ENCODE results near the gene SRL.

GRCh38 chr16:4192206-4192605, 49.7 kb downstream of the SRL start:
- no peak for TF ChIP-seq CSDC2 (CRISPR knock-in tag; IDR thresholded peaks at IDR 0.05)
- no peak for TF ChIP-seq PATZ1 (CRISPR knock-in tag; IDR thresholded peaks at IDR 0.05; ENCODE audit: borderline replicate concordance)
- TF ChIP-seq ARNTL (CRISPR knock-in tag; IDR thresholded peaks at IDR 0.05; ENCODE audit: borderline replicate concordance, low read depth) = no peak
- no peak for TF ChIP-seq BACH2 (CRISPR knock-in tag; IDR thresholded peaks at IDR 0.05; ENCODE audit: borderline replicate concordance)
- no peak for TF ChIP-seq ZC3H10 (CRISPR knock-in tag; IDR thresholded peaks at IDR 0.05)
- no peak for TF ChIP-seq ZNF8 (CRISPR knock-in tag; IDR thresholded peaks at IDR 0.05)
- no peak for TF ChIP-seq ZFP3 (CRISPR knock-in tag; IDR thresholded peaks at IDR 0.05)
- no peak for TF ChIP-seq OSR1 (CRISPR knock-in tag; IDR thresholded peaks at IDR 0.05)
- TF ChIP-seq TSHZ2 (CRISPR knock-in tag; IDR thresholded peaks at IDR 0.05) = no peak
- TF ChIP-seq TOX (CRISPR knock-in tag; IDR thresholded peaks at IDR 0.05; ENCODE audit: borderline replicate concordance) = no peak

Measured in SK-N-SH treated with all-trans-retinoic acid at 6 μM for 48 hours (cell line).